ENCODE data around the gene FOXM1.

FOXM1 gene

DNA sequence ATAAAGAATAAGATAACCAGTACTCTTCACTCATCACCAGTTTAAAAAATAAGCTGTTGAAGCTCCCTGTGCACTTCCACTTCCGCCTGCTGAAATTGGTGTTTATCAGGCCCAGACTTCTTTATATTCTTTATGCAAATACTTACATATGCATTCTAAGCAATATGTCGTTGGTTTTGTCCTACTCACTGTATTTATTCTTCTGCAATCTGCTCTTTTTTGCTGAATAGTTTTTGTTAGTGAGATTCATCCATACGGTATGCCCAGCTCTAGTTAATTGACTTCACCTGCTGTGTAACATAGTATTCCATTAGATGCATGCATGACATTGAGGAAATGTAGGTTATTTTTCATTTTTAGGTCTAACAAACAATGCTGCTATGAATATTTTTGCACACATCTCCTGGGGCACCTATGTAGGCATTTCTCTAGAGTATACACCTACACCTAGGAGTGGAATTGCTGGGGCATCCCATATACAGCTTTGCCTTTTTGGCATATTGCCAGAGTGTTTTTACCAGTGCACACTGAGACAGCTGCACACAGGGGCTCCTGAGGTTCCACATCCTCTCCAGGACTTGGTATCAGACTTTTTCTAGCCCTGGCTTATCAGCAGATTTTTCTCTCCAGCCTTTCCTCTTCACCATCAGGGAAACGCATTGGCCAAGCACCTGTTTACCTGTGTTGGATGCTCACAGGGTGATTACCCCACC is 41.1 kb downstream of the FOXM1 start:
- H3K27ac ChIP-seq, result no peak overlapping the region
- TF ChIP-seq, protein P1, sequence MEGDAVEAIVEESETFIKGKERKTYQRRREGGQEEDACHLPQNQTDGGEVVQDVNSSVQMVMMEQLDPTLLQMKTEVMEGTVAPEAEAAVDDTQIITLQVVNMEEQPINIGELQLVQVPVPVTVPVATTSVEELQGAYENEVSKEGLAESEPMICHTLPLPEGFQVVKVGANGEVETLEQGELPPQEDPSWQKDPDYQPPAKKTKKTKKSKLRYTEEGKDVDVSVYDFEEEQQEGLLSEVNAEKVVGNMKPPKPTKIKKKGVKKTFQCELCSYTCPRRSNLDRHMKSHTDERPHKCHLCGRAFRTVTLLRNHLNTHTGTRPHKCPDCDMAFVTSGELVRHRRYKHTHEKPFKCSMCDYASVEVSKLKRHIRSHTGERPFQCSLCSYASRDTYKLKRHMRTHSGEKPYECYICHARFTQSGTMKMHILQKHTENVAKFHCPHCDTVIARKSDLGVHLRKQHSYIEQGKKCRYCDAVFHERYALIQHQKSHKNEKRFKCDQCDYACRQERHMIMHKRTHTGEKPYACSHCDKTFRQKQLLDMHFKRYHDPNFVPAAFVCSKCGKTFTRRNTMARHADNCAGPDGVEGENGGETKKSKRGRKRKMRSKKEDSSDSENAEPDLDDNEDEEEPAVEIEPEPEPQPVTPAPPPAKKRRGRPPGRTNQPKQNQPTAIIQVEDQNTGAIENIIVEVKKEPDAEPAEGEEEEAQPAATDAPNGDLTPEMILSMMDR (IDR thresholded peaks at IDR 0.05), result no peak
- no peak for TF ChIP-seq ZFX (IDR thresholded peaks at IDR 0.05; ENCODE audit: borderline replicate concordance)

DNA sequence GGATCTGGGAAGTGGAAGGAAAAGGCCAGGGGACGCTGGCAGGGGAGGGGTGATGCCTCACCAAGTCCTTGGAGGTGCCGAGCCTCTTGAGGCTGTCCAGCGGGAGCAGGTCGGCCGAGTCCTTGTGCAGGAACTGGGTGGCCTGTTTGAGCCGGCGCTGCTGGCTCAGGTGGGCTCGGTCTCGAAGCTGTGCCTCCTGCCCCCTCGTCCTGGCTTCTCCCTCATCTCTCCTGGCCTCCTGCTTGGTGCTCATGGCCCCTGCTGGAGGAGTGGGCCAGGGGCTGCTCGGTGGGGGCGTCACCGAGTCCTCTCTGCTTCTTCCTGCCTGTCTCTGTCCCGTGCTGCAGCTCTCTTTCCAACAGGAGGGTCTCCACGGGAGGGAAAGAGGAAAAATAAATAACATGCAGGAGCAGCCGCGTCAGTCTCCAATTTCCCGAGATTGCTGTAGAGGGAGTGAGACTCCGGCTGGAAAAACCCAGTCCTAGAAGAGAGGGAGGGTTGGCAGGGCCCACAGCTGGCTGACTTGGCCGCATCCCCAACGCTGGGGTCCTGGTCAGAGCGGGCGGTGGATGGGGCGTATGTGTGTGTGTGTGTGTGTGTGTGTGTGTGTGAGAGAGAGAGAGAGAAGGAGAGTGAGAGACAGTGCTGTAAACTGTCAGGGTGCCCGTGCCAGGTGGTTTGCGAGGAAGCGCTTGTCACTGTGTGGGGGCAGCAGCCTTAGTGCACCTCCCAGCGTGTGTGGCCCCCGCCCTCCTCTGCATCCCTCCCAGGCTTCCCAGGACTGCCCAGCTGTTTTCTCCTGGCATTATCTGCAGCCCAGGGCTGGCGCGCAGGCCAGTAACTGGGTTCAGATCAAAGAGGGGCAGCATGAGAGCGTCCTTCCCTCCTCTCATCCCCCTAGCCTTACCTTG is 42.1 kb downstream of the FOXM1 start, which contains the start of gene NRIP2:
TSS of gene NRIP2 (minus strand) at position 455 of the 911 bp plus-strand sequence. CDS start at position 403, 52 bp downstream.
- H3K27ac ChIP-seq, result no peak within 1 kb of the TSS
- TF ChIP-seq, protein P1 (IDR thresholded peaks at IDR 0.05), result no peak
- no peak for TF ChIP-seq ZFX (IDR thresholded peaks at IDR 0.05; ENCODE audit: borderline replicate concordance)

DNA sequence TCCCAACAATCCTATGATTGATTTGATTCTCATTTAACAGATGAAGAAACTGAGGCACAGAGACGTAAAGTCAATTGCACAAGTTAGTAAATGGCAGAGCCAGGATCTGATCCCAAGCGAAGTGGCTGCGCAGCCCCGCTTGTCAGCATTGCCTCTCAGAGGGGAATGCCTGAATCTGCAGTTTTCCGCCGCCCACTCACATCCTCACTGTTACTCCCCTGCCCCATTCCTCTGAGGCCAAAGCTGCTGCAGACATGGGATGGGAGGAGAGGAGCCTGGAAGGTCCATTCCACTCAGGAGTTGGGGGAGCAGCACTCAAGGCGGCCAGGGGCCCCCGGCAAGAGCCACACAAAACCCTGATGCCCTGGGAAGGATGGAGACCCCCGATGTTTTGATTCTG is 43.2 kb downstream of the FOXM1 start:
- TF ChIP-seq, protein P1 (IDR thresholded peaks at IDR 0.05), result no peak
- no peak for TF ChIP-seq ZFX (IDR thresholded peaks at IDR 0.05; ENCODE audit: borderline replicate concordance)
- no peak overlapping the region for H3K27ac ChIP-seq

DNA sequence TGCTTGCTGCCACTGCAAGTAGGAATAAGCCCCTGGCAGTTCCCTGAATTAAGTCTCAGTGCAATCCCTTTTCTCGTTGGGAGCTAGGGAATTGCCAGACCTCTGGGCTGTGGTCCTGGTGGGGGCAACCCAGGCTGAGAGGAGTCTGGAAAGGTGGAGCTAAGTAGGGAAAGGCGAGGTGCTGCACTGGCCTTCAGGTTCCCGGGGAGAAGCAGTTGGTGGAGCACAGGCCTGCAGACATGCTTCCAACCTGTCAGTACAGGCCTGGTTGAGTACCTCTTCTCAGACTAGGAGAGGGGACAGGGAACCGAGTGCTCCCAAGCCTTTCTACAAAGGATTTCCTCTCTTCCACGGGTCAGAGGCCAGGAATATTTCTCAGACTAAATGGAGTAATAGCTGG is 43.6 kb downstream of the FOXM1 start:
- no peak overlapping the region for H3K27ac ChIP-seq
- TF ChIP-seq ZFX (IDR thresholded peaks at IDR 0.05; ENCODE audit: borderline replicate concordance), result no peak
- TF ChIP-seq, protein P1 (IDR thresholded peaks at IDR 0.05), result no peak

DNA sequence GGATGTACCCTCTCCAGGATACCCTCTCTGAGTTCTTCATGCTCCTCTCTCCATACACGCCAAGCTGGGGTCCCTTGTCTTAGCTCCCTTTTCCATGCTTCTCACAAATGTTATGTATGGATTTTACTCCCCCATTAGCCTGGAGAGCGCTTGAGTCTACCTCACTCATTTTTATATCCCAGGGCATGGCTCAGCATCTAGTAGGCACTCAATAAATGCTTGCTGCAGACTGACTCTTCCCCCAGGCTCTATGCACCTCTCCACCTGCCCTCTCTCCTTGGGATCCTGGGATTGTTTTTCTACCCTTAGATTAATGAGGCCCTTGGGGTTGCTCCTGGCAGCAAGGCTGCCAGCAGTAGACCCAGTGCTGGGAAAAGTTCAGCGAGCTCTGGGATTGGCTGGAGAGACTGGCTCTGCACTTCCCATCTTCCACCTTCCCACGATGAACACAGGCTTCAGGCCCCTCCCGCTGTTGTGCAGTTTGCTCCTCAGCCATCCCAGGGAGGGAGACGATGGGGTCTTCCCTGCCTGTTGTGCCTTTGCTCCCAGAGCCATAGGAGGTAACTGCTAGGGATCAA is 44.3 kb downstream of the FOXM1 start:
- TF ChIP-seq, protein P1 (IDR thresholded peaks at IDR 0.05), result no peak
- TF ChIP-seq ZFX (IDR thresholded peaks at IDR 0.05; ENCODE audit: borderline replicate concordance), result no peak
- H3K27ac ChIP-seq, result no peak overlapping the region

DNA sequence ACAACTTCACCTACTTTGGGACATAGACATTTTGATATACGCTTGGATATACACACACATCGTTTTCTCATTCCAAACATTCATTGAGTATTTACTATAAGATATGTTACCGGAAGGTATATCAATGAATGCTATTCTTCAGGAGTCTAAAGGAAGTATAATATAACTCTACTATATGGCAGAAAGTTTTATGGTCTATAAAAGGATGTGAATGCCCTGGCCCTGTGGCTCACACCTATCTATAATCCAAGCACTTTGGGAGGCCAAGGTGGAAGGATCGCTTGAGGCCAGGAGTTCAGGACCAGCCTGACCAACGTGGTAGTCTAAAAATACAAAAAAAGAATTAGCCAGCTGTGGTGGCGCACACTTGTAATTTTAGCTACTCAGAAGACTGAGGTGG is 47.7 kb downstream of the FOXM1 start:
- no peak overlapping the region for H3K27ac ChIP-seq
- TF ChIP-seq ZFX (IDR thresholded peaks at IDR 0.05; ENCODE audit: borderline replicate concordance), result no peak
- TF ChIP-seq, protein P1 (IDR thresholded peaks at IDR 0.05), result no peak
